Ishikawa (cell line): ENCODE results near the gene CT45A6.
"Not testable (repeated sequence)": the region's sequence is repeated elsewhere in the genome, so short reads cannot be mapped to it uniquely, and the experiment has no call there.

ENCODE experiments used
- EP300 ChIP-seq: IDR thresholded peaks from 2 replicates; pipeline ENCODE4 v1.6.1; 2012; ENCODE audit warnings: borderline replicate concordance
- FOXM1 ChIP-seq: IDR thresholded peaks from 2 replicates; pipeline ENCODE4 v1.6.1; 2012; ENCODE audit warnings: low read depth, borderline replicate concordance
- NFIC ChIP-seq: IDR thresholded peaks from 2 replicates; pipeline ENCODE4 v1.6.1; 2012
- RAD21 ChIP-seq: IDR thresholded peaks from 2 replicates; pipeline ENCODE4 v1.6.1; 2012; ENCODE audit warnings: low read depth
- YY1 ChIP-seq: IDR thresholded peaks from 2 replicates; pipeline ENCODE4 v1.6.1; 2012; ENCODE audit warnings: low read depth
- TF ChIP-seq, protein P1 (sequence below): IDR thresholded peaks from 2 replicates; pipeline ENCODE4 v1.6.1; 2012
- TF ChIP-seq, protein P2 (sequence below): IDR thresholded peaks from 2 replicates; pipeline ENCODE4 v1.6.1; 2012

GRCh38 chrX:135802687-135803086 lies at the start of gene CT45A6:
- not testable (repeated sequence) for TF ChIP-seq EP300, FOXM1, NFIC, YY1, RAD21
- TF ChIP-seq, protein P1, sequence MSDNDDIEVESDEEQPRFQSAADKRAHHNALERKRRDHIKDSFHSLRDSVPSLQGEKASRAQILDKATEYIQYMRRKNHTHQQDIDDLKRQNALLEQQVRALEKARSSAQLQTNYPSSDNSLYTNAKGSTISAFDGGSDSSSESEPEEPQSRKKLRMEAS: not testable (repeated sequence)
- TF ChIP-seq, protein P2, sequence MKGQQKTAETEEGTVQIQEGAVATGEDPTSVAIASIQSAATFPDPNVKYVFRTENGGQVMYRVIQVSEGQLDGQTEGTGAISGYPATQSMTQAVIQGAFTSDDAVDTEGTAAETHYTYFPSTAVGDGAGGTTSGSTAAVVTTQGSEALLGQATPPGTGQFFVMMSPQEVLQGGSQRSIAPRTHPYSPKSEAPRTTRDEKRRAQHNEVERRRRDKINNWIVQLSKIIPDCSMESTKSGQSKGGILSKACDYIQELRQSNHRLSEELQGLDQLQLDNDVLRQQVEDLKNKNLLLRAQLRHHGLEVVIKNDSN: not testable (repeated sequence)
